GM19397 (cell line): ENCODE measurements around the gene PIK3CA.
"Not testable (repeated sequence)": the region's sequence is repeated elsewhere in the genome, so short reads cannot be mapped to it uniquely, and the experiment has no call there.

Experiments
- ATAC-seq: cut with Tn5 transposase; IDR thresholded peaks from one replicate; pipeline ENCODE4 v1.9.1; 2021; ENCODE audit warnings: mild to moderate bottlenecking, moderate library complexity; ENCODE audit not compliant: unreplicated experiment

The PIK3CA gene

DNA sequence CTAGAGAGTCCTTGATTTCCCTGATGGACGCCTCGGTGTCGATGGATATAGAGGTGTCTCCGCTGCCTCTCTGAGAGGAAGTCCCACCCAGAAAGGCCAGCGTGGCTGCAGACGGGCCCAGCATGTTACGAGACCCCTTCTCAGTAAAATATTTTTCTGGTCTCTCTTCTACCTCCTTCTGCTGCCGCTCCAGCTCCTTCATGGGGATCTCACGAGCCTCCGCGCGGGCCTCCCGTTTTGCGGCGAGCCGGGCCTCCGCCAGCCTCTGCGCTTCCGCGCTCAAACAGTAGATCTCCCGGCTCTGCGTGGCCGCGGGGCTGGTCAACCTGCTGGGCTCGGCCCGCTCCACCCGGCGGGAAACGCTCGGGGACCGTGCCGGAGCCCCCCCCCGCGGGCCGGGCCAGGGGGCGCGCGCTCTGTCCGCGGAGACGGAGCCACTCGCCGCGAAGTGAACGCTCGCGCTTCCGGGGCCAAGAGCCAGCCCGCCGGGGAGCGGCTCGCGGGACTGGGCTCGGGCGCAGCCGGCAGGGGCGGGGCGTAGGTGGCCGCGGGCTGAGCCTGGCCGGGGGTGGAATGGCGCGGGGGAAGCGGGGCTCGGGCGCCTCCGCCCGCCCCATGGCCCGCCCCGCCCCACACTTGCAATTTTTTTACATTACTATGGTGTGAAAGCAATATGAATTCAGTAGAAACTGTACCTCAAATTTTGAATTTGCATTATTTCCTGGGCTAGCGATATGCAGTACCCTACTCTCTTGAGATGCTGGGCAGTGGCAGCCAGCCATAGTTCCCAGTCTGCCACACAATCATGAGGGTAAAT is 113.0 kb downstream of the PIK3CA start:
- ATAC-seq, result peak; percentile 94

DNA sequence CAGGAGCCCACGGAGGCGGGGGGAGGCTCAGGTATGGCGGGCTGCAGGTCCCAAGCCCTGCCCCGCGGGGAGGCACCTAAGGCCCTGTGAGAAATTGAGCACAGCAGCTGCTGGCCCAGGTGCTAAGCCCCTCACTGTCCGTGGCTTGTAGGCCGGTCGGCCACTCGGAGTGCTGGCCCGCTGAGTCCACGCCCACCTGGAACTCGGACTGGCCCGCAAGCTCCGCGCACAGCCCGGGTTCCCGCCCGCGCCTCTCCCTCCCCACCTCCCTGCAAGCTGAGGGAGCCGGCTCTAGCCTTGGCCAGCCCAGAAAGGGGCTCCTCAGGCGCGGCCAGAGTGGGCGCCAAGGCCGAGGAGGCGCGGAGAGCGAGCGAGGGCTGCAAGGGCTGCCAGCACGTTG is 115.0 kb downstream of the PIK3CA start:
- no peak for ATAC-seq

DNA sequence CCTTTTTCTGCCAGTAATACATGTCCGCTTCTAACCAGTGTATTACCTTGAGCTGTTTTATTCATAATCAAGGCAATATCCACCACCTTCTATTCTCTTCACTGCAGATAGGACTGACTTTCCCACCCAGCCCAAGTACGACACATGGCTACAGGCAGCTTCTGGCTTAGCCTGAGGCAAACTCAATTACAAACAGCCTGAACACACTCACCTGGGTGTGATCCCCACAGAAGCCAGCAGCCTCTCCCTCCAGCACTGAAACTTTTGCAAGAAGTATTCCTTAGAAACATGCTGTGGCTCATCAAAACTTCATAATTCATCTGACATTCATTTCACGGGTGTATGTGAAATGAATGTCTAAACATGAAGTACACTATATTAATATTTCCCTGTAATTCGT is 116.3 kb downstream of the PIK3CA start:
- no peak for ATAC-seq

DNA sequence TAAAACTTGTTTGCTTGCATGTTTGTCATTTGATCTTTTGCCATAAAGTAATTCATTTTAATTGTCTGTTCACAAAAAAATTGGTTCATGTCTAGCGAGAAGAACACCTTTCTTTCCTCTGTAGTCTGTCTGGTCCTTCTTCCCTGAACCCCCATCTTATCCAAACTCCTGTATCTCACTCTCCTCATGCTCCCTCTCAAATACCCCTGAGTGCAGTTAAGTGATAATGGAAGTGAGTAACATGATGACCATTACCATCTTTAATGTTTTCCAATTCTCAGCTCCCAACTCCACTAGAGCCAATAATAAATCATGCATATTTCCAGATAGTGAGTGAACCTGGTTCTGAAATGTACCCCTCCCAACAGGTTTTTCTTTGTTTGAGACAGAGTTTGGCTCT is 116.9 kb downstream of the PIK3CA start:
- no peak for ATAC-seq

DNA sequence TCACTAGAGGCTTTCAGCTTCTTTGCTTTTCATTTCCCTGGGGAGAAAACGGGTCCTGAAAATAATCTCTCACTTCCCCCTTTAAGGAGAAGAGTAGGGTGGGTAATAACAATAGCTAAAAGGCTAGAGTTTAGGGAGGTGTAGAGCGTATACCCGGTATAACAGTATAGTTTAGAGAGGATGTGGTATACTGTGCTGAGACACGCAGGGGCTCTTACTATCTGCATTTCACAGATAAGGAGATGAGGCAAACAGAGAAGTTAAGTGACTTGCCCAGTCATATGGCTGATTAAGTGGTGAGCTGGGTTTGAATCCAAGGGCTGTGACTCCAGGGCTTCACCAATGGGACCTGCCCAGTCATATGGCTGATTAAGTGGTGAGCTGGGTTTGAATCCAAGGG is 117.7 kb downstream of the PIK3CA start:
- ATAC-seq, result peak; percentile 34

DNA sequence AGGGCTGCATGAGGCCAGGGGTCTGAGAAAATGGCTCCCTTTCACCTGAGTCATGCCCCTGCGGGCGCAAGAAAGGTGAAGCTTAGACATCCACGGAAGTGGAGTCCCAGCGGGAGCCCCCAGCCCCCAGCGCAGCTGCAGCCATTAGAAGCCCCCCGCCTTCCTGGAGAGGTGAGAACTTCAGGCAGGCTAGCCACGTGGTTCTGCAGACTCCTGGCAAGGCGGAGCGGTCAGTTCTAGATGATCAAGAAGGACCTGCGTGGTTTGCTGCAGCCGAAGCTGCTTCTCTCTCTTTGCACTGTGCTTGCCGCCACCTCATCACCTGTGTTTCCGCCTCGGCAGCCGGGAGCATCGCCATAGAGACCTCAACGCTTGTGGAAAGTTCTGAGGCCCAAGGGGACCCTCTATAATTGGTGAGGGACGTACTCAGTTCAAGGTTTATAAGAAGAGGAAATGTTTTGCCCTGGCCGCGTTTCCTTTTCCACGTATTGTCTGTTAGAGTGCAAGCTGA is 118.6 kb downstream of the PIK3CA start:
- ATAC-seq, result no peak

DNA sequence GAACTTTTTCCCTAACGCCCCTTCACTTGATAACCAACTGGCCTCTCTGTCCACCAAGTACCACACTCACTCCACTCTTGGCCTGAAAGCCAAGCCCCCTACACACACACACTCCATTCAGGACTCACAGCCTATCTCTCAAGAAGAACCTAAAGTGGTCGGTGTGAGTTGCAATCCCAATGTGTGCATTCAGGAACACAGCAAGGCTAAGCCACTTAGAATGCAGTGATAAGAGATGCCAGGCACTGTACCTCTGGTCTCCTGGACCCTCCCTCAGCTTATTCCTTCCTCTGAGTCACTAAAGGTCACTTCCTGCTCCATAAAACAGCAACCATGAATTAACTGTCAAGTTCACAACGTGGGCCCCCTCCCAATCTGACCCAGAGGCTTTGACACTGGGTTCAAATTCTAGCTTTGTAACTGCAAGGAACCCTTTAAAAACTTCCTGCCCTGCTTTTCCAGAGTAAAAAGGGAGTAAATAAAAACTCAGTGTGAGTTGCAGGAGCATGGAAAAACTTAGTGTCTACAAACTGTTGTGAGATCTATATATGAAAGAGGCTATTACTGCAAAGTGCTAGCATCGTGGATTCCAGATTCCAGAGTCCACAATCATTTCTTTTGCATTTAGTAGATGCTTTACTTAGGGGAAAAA is 120.4 kb downstream of the PIK3CA start:
- ATAC-seq, result no peak

- no peak for ATAC-seq
These were observed 121.1 kb downstream of the PIK3CA start for GRCh38 chr3:179269152-179269707.

- ATAC-seq, result no peak
These were observed 124.2 kb downstream of the PIK3CA start for GRCh38 chr3:179272385-179272784.

DNA sequence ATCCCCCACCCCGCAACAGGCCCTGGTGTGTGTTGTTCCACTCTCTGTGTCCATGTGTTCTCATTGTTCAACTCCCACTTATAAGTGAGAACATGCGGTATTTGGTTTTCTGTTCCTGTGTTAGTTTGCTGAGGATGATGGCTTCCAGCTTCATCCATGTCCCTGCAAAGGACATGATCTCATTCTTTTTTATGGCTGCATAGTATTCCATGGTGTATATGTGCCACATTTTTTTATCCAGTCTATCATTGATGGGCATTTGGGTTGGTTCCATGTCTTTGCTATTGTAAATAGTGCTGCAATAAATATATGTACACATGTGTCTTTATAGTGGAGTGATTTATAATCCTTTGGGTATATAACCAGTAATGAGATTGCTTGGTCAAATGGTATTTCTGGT is 126.3 kb downstream of the PIK3CA start:
- ATAC-seq, result not testable (repeated sequence)

DNA sequence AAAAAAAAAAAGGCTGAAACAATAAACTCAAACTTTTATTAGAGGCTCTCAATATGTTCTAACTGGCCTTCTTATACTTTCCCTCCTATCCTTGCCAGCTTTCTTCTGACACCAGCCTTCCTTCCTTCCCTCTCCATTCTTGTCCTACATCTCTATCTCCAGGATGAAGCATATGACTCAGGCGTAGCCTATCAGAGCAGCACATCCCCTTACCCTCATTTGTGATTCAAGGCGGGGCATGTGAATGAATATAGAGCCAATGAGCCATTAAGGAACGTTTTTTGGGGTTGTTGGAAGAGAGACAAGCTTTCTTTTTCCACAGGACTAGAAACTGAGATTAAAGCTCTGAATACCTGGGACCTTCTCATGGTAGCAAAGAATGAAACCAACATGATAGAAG is 127.8 kb downstream of the PIK3CA start:
- ATAC-seq, result no peak

- no peak for ATAC-seq
These were observed 128.6 kb downstream of the PIK3CA start for GRCh38 chr3:179276743-179277142.

DNA sequence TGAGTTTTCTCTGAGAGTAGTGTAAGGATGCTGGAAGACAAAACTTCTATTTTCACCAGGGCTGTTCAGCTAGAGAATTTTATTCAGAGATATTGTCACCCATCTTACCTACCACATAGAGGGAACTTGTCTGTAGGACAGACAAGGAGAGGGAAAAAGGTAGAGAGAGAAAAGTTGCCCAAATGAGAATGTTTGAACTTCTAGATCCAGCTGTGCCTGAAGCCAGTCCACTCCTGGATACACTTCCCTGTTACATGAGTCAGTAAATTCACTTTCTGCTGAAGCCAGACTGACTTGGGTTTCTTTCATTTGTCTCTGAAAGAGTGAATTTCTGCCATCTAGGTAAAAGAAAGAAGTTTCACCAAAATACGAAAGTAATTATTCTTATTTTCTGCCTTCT is 130.0 kb downstream of the PIK3CA start:
- ATAC-seq, result no peak

GRCh38 chr3:179278932-179279693 is 131.0 kb downstream of the PIK3CA start:
- ATAC-seq, result no peak

- ATAC-seq, result no peak
These were observed 131.7 kb downstream of the PIK3CA start for GRCh38 chr3:179279837-179280236.

DNA sequence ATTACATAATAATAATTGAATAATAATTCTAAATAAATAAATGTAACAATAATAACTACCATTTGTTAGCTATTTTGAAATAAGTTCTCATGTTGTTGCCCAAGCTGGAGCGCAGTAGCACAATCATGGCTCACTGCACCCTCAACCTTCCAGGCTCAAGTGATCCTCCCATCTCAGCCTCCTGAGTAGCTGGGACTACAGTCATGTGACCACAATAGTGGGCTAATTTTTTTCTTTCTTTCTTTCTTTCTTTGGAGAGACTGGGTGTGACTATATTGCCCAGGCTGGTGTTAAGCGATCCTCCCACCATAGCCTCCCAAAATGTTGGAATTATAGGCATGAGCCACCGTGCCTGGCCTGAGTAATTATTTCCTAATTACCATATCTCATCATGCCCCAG is 133.7 kb downstream of the PIK3CA start:
- ATAC-seq, result no peak

GRCh38 chr3:179286331-179286730 is 138.2 kb downstream of the PIK3CA start:
- ATAC-seq, result no peak

- ATAC-seq, result no peak
These were observed 140.7 kb downstream of the PIK3CA start for GRCh38 chr3:179288845-179289244.

DNA sequence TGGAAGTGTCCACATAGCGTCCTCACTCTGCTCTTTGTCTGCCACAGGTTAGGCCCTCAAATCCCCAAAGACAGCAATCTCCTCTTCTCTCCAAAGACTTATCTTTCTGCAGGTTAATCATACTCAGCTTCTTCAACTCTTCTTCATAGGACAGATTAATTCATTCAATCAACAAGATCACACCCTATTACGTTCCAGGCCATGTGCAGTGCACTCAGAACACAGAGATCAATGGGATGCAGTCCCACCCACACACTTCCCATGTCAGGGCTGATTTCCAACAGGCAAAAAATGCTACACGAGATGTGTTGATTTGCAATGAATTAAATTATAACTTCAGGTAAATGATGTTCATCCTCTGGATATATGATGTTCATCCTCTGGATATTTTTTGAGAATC is 141.1 kb downstream of the PIK3CA start:
- no peak for ATAC-seq
